ENCODE results near the gene OR2B2. TPM values are rescaled to one million over a fixed set of nuclear protein-coding genes. Genes with fewer than 3 reads are reported as not detected.

The OR2B2 gene
- polyA plus RNA-seq, 1 donor from 2014 or later, result not detected

- Histone ChIP-seq H2AFZ (ENCODE audit: low read depth, low read length) (no peak overlapping the region), H3K27me3 (ENCODE audit: insufficient read depth, low read depth, low read length) (no peaks in the 10 kb centered on the region), H3K79me2 (replicated peaks; ENCODE audit: insufficient read depth, low read length) (no peaks in the 10 kb centered on the region), H3K9me3 (ENCODE audit: low read length) (no peaks in the 10 kb centered on the region), H3K27ac (ENCODE audit: low read length) (no peak overlapping the region), H3K9me2 (ENCODE audit: insufficient read depth, low read length) (no peaks in the 10 kb centered on the region), H4K20me1 (ENCODE audit: insufficient read depth) (no peaks in the 10 kb centered on the region), H3K4me3 (ENCODE audit: low read length) (no peak overlapping the region), H3K4me2 (ENCODE audit: low read length) (no peak overlapping the region), H3K9ac (ENCODE audit: low read length) (no peak overlapping the region), H3K36me3 (ENCODE audit: insufficient read depth, low read length) (no peaks in the 10 kb centered on the region), H3F3A (ENCODE audit: insufficient read depth, low read length, poor library complexity, severe bottlenecking) (no peaks in the 10 kb centered on the region)
- TF ChIP-seq SMC3 (conservative IDR thresholded peaks at IDR 0.05; ENCODE audit: poor library complexity), result no peak
- TF ChIP-seq MXI1 (conservative IDR thresholded peaks at IDR 0.05; ENCODE audit: poor library complexity, severe bottlenecking), result no peak
- no peak for TF ChIP-seq RAD21 (conservative IDR thresholded peaks at IDR 0.05)
- no peak for TF ChIP-seq EZH2 (IDR thresholded peaks at IDR 0.05; ENCODE audit: borderline replicate concordance, insufficient read depth, low read length, poor library complexity, severe bottlenecking)
- no peak for TF ChIP-seq CTCF (IDR thresholded peaks at IDR 0.05; ENCODE audit: poor library complexity, severe bottlenecking)
- TF ChIP-seq REST (IDR thresholded peaks at IDR 0.05; ENCODE audit: borderline replicate concordance), result no peak
- no peak for TF ChIP-seq EP300 (conservative IDR thresholded peaks at IDR 0.05; ENCODE audit: poor library complexity, severe bottlenecking)
- no peak for TF ChIP-seq POLR2AphosphoS5 (IDR thresholded peaks at IDR 0.05)
- TF ChIP-seq TAF1 (IDR thresholded peaks at IDR 0.05; ENCODE audit: low read depth), result no peak
These were observed 10.8 kb upstream of the OR2B2 start for GRCh38 chr6:27922949-27923348.

- no peaks in the 10 kb centered on the region for H3F3A ChIP-seq (ENCODE audit: insufficient read depth, low read length, poor library complexity, severe bottlenecking)
- no peak overlapping the region for H3K9ac ChIP-seq (ENCODE audit: low read length)
- H3K36me3 ChIP-seq (ENCODE audit: insufficient read depth, low read length), result no peaks in the 10 kb centered on the region
- H4K20me1 ChIP-seq (ENCODE audit: insufficient read depth), result no peaks in the 10 kb centered on the region
- H2AFZ ChIP-seq (ENCODE audit: low read depth, low read length), result no peak overlapping the region
- no peak overlapping the region for H3K4me3 ChIP-seq (ENCODE audit: low read length)
- H3K27ac ChIP-seq (ENCODE audit: low read length), result no peak overlapping the region
- no peaks in the 10 kb centered on the region for H3K9me3 ChIP-seq (ENCODE audit: low read length)
- TF ChIP-seq RAD21 (conservative IDR thresholded peaks at IDR 0.05), result no peak
- TF ChIP-seq REST (IDR thresholded peaks at IDR 0.05; ENCODE audit: borderline replicate concordance), result no peak
- TF ChIP-seq EP300 (conservative IDR thresholded peaks at IDR 0.05; ENCODE audit: poor library complexity, severe bottlenecking), result no peak
- TF ChIP-seq POLR2AphosphoS5 (IDR thresholded peaks at IDR 0.05), result no peak
- no peak for TF ChIP-seq EZH2 (IDR thresholded peaks at IDR 0.05; ENCODE audit: borderline replicate concordance, insufficient read depth, low read length, poor library complexity, severe bottlenecking)
- TF ChIP-seq CTCF (IDR thresholded peaks at IDR 0.05; ENCODE audit: poor library complexity, severe bottlenecking), result no peak
- no peak for TF ChIP-seq TAF1 (IDR thresholded peaks at IDR 0.05; ENCODE audit: low read depth)
- no peak for TF ChIP-seq MXI1 (conservative IDR thresholded peaks at IDR 0.05; ENCODE audit: poor library complexity, severe bottlenecking)
- no peak for TF ChIP-seq SMC3 (conservative IDR thresholded peaks at IDR 0.05; ENCODE audit: poor library complexity)
- no peak overlapping the region for H3K4me2 ChIP-seq (ENCODE audit: low read length)
- H3K27me3 ChIP-seq (ENCODE audit: insufficient read depth, low read depth, low read length), result no peaks in the 10 kb centered on the region
- H3K79me2 ChIP-seq (replicated peaks; ENCODE audit: insufficient read depth, low read length), result no peaks in the 10 kb centered on the region
- no peaks in the 10 kb centered on the region for H3K9me2 ChIP-seq (ENCODE audit: insufficient read depth, low read length)
These were observed 4.2 kb downstream of the OR2B2 start for GRCh38 chr6:27908017-27908416.

Measured in neural cell (in vitro differentiated cells).